SIG-M5 (cell line): ENCODE data around the gene CCL4.
"Not testable (repeated sequence)": the region's sequence is repeated elsewhere in the genome, so short reads cannot be mapped to it uniquely, and the experiment has no call there.

Experiments used
- DNase-seq: peaks from one replicate; lab custom pipeline; 2025; lab: John Stamatoyannopoulos, UW

The CCL4 gene

GRCh38 chr17:36117505-36118382 lies 14.1 kb downstream of the CCL4 start:
- DNase-seq, result no peak

GRCh38 chr17:36118477-36119353 lies 15.1 kb downstream of the CCL4 start:
- DNase-seq, result no peak

- DNase-seq, result no peak
Measured at GRCh38 chr17:36120221-36120620, 16.6 kb downstream of the CCL4 start.

GRCh38 chr17:36121099-36121498 lies 17.5 kb downstream of the CCL4 start:
- DNase-seq, result not testable (repeated sequence)

- DNase-seq, result no peak
Measured at GRCh38 chr17:36123431-36123830, 19.8 kb downstream of the CCL4 start.

- DNase-seq, result no peak
Measured at GRCh38 chr17:36124879-36125824, 21.5 kb downstream of the CCL4 start.

GRCh38 chr17:36127199-36127893 lies 23.7 kb downstream of the CCL4 start:
- no peak for DNase-seq

GRCh38 chr17:36127911-36128310 lies 24.3 kb downstream of the CCL4 start:
- DNase-seq, result no peak

GRCh38 chr17:36128411-36128978 lies 24.9 kb downstream of the CCL4 start:
- no peak for DNase-seq

- no peak for DNase-seq
Measured at GRCh38 chr17:36129616-36130015, 26.0 kb downstream of the CCL4 start.

GRCh38 chr17:36130346-36130745 lies 26.7 kb downstream of the CCL4 start:
- DNase-seq, result no peak

GRCh38 chr17:36131421-36131820 lies 27.8 kb downstream of the CCL4 start:
- DNase-seq, result no peak

GRCh38 chr17:36131931-36132330 lies 28.3 kb downstream of the CCL4 start:
- DNase-seq, result no peak

GRCh38 chr17:36132421-36132831 lies 28.8 kb downstream of the CCL4 start:
- DNase-seq, result no peak

- no peak for DNase-seq
Measured at GRCh38 chr17:36133602-36134236, 30.1 kb downstream of the CCL4 start.

GRCh38 chr17:36135465-36135864 lies 31.8 kb downstream of the CCL4 start:
- DNase-seq, result no peak

- no peak for DNase-seq
Measured at GRCh38 chr17:36136036-36136435, 32.4 kb downstream of the CCL4 start.

GRCh38 chr17:36136439-36136838 lies 32.8 kb downstream of the CCL4 start:
- no peak for DNase-seq

GRCh38 chr17:36142235-36142634 lies 38.6 kb downstream of the CCL4 start:
- no peak for DNase-seq

- DNase-seq, result no peak
Measured at GRCh38 chr17:36142806-36143205, 39.2 kb downstream of the CCL4 start.
